Measurements from ENCODE around the gene ATP8B1.

DNA sequence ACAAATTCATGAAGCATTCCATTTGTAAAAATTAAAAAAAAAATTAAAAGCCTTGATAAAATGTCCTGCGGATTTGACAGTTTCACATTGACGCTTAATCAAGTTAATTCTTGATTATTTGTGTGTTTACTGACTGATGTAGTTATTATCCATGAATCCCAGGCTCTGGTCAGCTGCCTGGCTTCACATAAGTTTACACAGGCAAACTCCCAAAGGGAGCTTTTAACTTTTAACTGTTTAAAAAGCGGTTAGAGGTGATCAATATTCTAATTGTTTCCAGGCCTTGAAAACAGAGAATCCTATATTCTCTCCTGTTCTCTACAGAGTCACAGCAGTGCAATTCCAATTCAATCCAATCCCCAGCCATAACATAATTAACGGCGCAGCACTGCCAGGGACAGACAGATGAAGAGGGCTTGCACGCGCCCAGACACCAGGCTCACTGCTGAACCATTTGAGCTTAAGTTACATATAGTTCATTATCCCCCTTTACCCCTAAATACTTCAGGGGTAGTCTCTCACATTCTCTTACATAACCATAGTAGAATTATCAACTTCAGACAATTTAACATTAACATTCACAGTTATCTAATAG lies 47.5 kb downstream of the ATP8B1 start:
- TF ChIP-seq, protein P1, sequence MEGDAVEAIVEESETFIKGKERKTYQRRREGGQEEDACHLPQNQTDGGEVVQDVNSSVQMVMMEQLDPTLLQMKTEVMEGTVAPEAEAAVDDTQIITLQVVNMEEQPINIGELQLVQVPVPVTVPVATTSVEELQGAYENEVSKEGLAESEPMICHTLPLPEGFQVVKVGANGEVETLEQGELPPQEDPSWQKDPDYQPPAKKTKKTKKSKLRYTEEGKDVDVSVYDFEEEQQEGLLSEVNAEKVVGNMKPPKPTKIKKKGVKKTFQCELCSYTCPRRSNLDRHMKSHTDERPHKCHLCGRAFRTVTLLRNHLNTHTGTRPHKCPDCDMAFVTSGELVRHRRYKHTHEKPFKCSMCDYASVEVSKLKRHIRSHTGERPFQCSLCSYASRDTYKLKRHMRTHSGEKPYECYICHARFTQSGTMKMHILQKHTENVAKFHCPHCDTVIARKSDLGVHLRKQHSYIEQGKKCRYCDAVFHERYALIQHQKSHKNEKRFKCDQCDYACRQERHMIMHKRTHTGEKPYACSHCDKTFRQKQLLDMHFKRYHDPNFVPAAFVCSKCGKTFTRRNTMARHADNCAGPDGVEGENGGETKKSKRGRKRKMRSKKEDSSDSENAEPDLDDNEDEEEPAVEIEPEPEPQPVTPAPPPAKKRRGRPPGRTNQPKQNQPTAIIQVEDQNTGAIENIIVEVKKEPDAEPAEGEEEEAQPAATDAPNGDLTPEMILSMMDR (IDR thresholded peaks at IDR 0.05; ENCODE audit: insufficient read depth, low read length, poor library complexity, severe bottlenecking): no peak
- no peak for TF ChIP-seq EZH2phosphoT487 (conservative IDR thresholded peaks at IDR 0.05; ENCODE audit: low read length)

Measured in SU-DHL-6 (cell line).